Upper lobe of right lung (tissue), 1 donor: ENCODE data around the gene ZNRD2. TPM values are rescaled to one million over a fixed set of nuclear protein-coding genes. Genes with fewer than 3 reads are reported as not detected.

Experiments used
- ATAC-seq: fragments of 200-7000 bp; cut with Tn5 transposase; one replicate; pipeline ENCODE4 v1.9.1; 2020; ENCODE audit warnings: mild to moderate bottlenecking, moderate library complexity
- DNase-seq: peaks from one replicate; pipeline ENCODE4 v3.0.0-alpha.2; 2020
- H3K27ac ChIP-seq: fragments of 200-600 bp; one replicate; pipeline ENCODE4 v1.8.0; 2022
- H3K27me3 ChIP-seq: fragments of 200-600 bp; one replicate; pipeline ENCODE4 v1.8.0; 2022; ENCODE audit warnings: mild to moderate bottlenecking
- H3K36me3 ChIP-seq: fragments of 200-600 bp; one replicate; pipeline ENCODE4 v1.8.0; 2022
- H3K4me1 ChIP-seq: fragments of 200-600 bp; one replicate; pipeline ENCODE4 v1.8.0; 2022
- H3K4me3 ChIP-seq: fragments of 200-600 bp; one replicate; pipeline ENCODE4 v1.8.0; 2022; ENCODE audit warnings: mild to moderate bottlenecking
- H3K9me3 ChIP-seq: fragments of 200-600 bp; one replicate; pipeline ENCODE4 v1.8.0; 2022
- intact Hi-C: fragments of 100-400 bp; cut with DNase I; formaldehyde crosslinking; loops from one replicate; pipeline ENCODE4 v1.11.0; 2022
- total RNA-seq: library from RNA; stranded (reverse); fragmentation: NEBNext Ultra II Directional; extraction: Animal tissue kit (Norgen Biotek cat#: 25700); gene quantifications from one replicate; pipeline ENCODE4 v1.2.1, GENCODE V29; 2021
- TF ChIP-seq, protein P1 (sequence below): fragments of 200-600 bp; IDR thresholded peaks from one replicate; pipeline ENCODE4 v1.8.0; 2022; ENCODE audit warnings: antibody characterized with exemption
- donor health status: DM: no; HTN: yes; CAD: no; lungs with severe emphysema.

The ZNRD2 gene
- total RNA-seq, 1 donor from 2014 or later: 24.0 TPM

DNA sequence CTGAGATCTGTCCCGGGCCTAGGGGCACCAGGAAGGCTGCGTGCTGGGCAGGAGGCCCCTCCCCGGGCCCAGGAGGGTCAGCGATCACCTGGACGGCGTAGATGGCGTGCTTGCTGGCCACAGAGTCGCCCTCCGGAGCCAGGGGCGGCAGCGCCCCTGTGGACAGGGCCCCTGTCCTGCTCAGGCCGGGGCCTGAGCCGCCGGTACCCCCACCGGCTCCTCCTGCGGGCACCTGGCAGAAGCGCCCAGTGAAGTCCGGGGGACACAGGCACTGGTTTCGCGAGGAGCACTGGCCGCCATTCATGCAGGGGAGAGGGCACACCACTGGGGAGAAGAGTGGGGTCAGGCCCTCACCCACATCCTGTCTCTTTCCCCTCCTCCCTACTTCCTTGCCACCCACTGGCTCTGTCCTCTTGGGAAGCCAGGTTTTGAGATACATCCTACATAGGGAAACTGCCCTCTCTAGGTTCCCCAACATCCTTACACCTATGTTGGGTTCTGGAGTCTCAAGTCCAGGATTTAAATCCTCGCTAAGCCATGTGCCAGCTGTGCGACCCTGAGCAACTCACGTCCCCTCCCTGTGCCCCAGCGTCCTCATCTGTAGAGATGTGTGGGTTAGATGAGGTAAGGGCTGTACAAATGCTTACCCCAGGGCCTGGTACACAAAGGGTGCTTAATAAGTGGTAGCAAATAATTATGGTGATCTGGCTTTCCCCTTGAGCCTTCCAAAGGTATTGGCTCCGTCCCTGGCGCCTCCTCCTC lies 16.0 kb upstream of the ZNRD2 start:
- H3K4me1 ChIP-seq: peaks cover 31% of the 10 kb centered on the region
- intact Hi-C loops: no loop called here
- TF ChIP-seq, protein P1, sequence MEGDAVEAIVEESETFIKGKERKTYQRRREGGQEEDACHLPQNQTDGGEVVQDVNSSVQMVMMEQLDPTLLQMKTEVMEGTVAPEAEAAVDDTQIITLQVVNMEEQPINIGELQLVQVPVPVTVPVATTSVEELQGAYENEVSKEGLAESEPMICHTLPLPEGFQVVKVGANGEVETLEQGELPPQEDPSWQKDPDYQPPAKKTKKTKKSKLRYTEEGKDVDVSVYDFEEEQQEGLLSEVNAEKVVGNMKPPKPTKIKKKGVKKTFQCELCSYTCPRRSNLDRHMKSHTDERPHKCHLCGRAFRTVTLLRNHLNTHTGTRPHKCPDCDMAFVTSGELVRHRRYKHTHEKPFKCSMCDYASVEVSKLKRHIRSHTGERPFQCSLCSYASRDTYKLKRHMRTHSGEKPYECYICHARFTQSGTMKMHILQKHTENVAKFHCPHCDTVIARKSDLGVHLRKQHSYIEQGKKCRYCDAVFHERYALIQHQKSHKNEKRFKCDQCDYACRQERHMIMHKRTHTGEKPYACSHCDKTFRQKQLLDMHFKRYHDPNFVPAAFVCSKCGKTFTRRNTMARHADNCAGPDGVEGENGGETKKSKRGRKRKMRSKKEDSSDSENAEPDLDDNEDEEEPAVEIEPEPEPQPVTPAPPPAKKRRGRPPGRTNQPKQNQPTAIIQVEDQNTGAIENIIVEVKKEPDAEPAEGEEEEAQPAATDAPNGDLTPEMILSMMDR: no peak

DNA sequence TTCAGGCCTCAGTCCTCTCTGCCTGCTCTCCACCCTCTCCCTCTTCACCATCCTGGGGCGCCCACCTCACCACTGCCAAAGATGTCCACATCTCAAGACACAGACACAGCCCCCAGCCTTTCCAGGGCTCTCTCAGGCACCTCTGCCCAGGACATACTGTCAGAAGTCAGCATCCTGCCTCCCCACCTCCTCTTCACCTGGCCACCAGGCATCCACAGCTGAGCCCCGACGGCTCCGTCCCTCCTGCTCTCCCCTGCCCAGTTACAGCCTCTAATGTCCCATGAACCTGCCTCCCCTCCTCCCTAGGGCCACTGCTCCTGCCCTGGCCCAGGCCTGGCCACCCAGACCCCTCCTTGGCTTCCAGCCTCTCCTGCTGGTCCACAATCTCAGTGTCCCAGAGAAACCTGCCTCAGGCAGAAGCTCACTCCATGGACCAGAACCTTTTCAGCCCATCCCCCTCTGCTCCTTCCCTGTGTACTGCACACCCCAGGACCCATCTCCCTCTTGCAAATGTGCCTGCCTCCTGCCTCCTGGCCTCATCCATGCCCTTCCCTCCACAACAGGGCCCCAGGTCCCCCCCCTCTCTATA lies 15.3 kb upstream of the ZNRD2 start:
- Histone ChIP-seq H3K27ac (no peak overlapping the region), H3K36me3 (no peaks in the 10 kb centered on the region), H3K4me1 (peaks cover 38% of the 10 kb centered on the region), H3K9me3 (no peaks in the 10 kb centered on the region), H3K27me3 (no peaks in the 10 kb centered on the region), H3K4me3 (no peak overlapping the region)
- intact Hi-C loops: no loop called here
- ATAC-seq: no peak
- DNase-seq: no peak
- TF ChIP-seq, protein P1: no peak

More for the DNA sequence above, 16.0 kb upstream of the ZNRD2 start:
- Histone ChIP-seq H3K27ac (no peak overlapping the region), H3K36me3 (peaks cover 2% of the 10 kb centered on the region), H3K4me3 (no peak overlapping the region), H3K27me3 (no peaks in the 10 kb centered on the region), H3K9me3 (no peaks in the 10 kb centered on the region)
- DNase-seq: no peak
- no peak for ATAC-seq

DNA sequence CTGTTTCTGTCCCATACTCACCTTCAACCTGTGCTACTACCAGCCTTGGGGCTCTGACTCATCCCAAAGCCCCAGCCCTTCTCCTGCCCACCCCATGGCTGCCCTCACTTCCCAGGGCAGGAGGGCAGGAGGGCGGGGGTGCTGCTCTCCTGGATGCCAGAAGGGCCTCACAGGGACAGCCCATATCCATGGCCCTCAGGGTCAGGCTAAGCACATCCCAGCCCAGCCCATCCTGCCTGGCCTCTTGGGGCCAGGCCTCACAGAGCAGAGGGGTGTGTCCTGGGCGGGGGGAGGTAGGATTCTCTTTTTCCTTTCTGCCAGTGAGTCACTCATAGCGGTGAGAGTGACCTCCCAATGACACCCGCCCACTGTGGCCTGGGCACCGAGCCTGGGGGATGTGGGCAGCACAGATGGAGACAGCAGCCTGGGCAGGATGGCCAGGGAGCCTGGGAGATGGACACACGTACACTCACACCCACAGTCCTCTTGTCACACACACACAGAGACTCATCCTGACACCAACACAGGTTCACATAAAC lies 14.5 kb upstream of the ZNRD2 start:
- no peaks in the 10 kb centered on the region for H3K36me3 ChIP-seq
- H3K27me3 ChIP-seq: no peaks in the 10 kb centered on the region
- H3K4me3 ChIP-seq: no peak overlapping the region
- TF ChIP-seq, protein P1: no peak
- ATAC-seq (no peak), DNase-seq (no peak)
- H3K27ac ChIP-seq: no peak overlapping the region
- peaks cover 46% of the 10 kb centered on the region for H3K4me1 ChIP-seq
- intact Hi-C loops: no loop called here
- no peaks in the 10 kb centered on the region for H3K9me3 ChIP-seq

DNA sequence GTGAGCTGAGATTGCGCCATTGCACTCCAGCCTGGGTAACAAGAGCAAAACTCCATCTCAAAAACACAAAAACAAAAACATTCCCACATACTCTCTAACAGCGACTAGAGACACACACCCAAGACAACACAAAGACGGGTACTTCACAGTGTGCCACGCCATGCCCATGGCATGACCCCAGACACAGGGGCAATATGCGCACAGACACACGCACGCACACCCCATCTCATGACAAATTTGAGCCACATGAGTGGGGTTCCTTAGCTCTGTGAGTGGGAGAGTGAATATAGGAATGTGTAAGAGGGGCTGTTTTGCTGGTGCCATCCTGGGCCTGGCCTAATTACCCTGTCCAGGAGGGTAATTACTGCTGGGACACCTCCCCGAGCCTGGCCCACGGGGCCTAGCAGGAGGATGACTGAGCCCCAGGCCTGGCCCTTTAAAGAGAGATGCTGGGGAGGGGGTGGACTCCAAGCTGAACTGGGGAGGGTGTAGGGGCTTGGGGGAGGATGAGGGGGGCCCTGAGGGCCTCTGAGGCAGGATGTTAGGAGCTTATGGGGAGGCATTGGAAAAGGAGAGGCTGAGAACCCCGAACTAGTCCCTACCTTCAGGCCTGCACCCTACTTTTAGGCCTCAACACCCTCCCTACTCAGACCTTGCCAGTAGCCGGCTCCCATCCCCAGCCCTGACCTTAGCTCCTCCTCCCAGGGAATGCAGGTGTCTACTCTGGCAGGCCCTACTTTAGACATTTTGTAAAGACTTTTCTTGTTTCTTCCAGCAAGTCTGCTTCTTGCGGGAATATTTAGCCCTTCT lies 13.6 kb upstream of the ZNRD2 start:
- DNase-seq (no peak), ATAC-seq (no peak)
- TF ChIP-seq, protein P1: no peak
- intact Hi-C loops: no loop called here
- peaks cover 50% of the 10 kb centered on the region for H3K4me1 ChIP-seq
- no peaks in the 10 kb centered on the region for H3K36me3 ChIP-seq
- no peaks in the 10 kb centered on the region for H3K9me3 ChIP-seq
- H3K4me3 ChIP-seq: peak overlapping the region; percentile 63
- peak overlapping the region; percentile 95 for H3K27ac ChIP-seq
- no peaks in the 10 kb centered on the region for H3K27me3 ChIP-seq

DNA sequence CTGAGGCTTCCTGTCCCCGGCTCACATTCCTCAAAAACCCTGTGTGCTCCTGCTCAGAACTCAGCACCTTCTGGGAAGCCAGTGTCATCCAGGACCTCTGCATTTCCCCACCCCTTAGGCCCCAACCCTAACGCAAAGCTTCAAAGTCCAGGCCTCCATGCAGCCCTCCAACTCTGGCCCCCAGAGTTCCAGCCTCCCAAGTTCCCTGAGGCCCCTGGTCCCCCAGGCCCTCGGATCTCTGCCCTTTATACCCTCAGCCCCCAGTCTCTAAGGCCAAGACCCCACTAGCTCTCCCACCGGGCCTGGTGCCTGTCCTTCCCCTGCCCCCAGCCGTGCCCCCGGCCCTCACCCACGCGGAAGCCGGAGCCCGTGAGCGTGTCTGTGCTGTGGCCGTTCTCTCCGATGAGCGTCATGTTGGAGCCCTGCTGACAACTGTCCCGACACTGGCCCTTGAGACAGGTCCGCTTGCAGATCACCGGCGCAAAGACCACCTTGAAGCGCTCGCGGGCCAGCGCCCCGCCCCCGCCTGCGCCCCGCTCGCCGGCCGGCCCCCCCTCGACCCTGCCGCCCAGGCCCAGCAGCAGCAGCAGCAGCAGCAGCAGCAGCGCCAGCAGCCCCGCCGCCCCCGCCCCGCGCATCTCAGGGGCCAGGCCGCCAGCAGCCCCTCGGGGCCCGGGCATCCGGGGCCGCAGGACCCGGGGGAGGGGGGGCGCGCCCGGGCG lies 12.8 kb upstream of the ZNRD2 start:
- no peak for DNase-seq
- intact Hi-C loops: no loop called here
- Histone ChIP-seq H3K27me3 (no peaks in the 10 kb centered on the region), H3K27ac (peak overlapping the region; percentile 95), H3K9me3 (no peaks in the 10 kb centered on the region), H3K4me3 (peak overlapping the region; percentile 63), H3K36me3 (no peaks in the 10 kb centered on the region), H3K4me1 (peaks cover 47% of the 10 kb centered on the region)
- TF ChIP-seq, protein P1: no peak
- no peak for ATAC-seq
